ENCODE results near the gene KPNA4. TPM values are rescaled to one million over a fixed set of nuclear protein-coding genes. Genes with fewer than 3 reads are reported as not detected.

KPNA4 gene
- total RNA-seq, 1 donor from 2014 or later, result 60.5 TPM

DNA sequence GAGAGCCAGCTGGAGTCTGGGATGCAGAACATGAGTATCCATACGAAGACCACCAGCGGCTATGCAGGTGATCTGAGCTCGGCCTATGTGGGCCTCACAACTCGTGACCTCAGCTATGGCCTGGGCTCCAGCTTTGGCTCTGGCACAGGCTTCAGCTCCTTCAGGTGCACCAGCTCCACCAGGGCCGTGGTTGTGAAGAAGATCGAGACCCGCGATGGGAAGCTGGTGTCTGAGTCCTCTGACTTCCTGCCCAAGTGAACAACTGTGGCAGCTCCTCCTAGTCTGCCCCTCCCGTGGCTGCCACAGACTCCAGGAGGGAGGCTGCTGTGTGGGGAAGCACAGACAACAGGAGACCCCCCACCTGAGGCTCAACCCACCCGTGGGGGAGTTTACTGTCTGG, 3.6 kb upstream of the KPNA4 start:
- DNase-seq (ENCODE audit: extremely low spot score, unreplicated experiment), result no peak
- peaks cover 16% of the 10 kb centered on the region for H3K4me1 Mint-ChIP-seq (ENCODE audit: unreplicated experiment)
- TF ChIP-seq, protein P1, sequence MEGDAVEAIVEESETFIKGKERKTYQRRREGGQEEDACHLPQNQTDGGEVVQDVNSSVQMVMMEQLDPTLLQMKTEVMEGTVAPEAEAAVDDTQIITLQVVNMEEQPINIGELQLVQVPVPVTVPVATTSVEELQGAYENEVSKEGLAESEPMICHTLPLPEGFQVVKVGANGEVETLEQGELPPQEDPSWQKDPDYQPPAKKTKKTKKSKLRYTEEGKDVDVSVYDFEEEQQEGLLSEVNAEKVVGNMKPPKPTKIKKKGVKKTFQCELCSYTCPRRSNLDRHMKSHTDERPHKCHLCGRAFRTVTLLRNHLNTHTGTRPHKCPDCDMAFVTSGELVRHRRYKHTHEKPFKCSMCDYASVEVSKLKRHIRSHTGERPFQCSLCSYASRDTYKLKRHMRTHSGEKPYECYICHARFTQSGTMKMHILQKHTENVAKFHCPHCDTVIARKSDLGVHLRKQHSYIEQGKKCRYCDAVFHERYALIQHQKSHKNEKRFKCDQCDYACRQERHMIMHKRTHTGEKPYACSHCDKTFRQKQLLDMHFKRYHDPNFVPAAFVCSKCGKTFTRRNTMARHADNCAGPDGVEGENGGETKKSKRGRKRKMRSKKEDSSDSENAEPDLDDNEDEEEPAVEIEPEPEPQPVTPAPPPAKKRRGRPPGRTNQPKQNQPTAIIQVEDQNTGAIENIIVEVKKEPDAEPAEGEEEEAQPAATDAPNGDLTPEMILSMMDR (conservative IDR thresholded peaks at IDR 0.05), result no peak
- H3K9me3 Mint-ChIP-seq, result no peaks in the 10 kb centered on the region
- no peak overlapping the region for H3K27ac Mint-ChIP-seq
- H3K27me3 Mint-ChIP-seq, result no peaks in the 10 kb centered on the region
- H3K36me3 Mint-ChIP-seq, result peaks cover 7% of the 10 kb centered on the region
- no peak overlapping the region for H3K4me3 Mint-ChIP-seq

DNA sequence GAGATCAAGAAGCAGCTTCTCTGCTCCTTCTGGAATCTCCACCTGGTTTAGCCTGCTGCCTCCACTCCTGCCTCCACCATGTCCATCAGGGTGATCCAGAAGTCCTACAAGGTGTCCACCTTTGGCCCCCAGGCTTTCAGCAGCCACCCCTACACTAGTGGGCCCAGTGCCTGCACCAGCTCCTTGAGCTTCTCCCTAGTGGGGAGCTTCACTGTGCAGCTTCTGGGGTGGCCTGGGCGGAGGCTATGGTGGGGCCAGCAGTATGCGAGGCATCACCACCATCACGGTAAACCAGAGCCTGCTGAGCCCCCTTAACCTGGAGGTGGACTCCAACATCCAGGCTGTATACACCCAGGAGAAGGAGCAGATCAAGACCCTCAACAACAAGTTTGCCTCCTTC, 2.4 kb upstream of the KPNA4 start:
- Mint-ChIP-seq H3K27me3 (no peaks in the 10 kb centered on the region), H3K36me3 (peaks cover 7% of the 10 kb centered on the region), H3K4me1 (ENCODE audit: unreplicated experiment) (peaks cover 23% of the 10 kb centered on the region), H3K9me3 (no peaks in the 10 kb centered on the region), H3K4me3 (no peak overlapping the region), H3K27ac (no peak overlapping the region)
- no peak for DNase-seq (ENCODE audit: extremely low spot score, unreplicated experiment)
- TF ChIP-seq, protein P1 (conservative IDR thresholded peaks at IDR 0.05), result no peak

GRCh38 chr3:160566499-160566898, 1.1 kb upstream of the KPNA4 start:
- TF ChIP-seq, protein P1 (conservative IDR thresholded peaks at IDR 0.05), result no peak
- no peaks in the 10 kb centered on the region for H3K27me3 Mint-ChIP-seq
- H3K36me3 Mint-ChIP-seq, result peaks cover 17% of the 10 kb centered on the region
- DNase-seq (ENCODE audit: extremely low spot score, unreplicated experiment), result no peak
- peaks cover 26% of the 10 kb centered on the region for H3K4me1 Mint-ChIP-seq (ENCODE audit: unreplicated experiment)
- H3K9me3 Mint-ChIP-seq, result no peaks in the 10 kb centered on the region
- H3K4me3 Mint-ChIP-seq, result peak overlapping the region; percentile 99
- peak overlapping the region; percentile 98 for H3K27ac Mint-ChIP-seq

DNA sequence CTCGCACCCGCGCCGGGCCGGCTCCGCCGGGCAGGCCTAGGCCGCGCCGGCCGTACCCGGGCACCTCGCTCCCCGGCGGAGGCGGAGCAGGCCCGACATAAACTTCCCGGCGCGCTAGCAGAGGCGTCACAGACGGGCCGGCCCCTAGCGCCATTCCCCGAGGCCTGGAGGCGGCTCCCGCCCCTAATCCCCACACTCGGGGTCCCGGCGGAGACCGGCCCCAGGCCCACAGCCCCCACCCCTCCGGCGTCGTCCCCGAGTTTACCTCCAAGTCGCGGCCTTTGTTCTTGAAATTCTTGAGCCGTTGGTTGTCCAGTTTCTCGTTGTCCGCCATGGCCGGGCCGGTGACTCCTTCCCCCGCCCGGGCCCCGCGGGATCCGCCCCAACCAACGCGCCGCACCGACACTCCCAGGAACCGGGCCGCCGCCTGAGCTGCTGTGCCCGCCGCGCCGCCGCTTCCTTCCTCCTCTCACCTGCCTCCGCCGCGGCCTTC, 376 bp downstream of the KPNA4 start:
- Mint-ChIP-seq H3K4me3 (peak overlapping the region; percentile 99), H3K4me1 (ENCODE audit: unreplicated experiment) (peaks cover 33% of the 10 kb centered on the region), H3K27me3 (no peaks in the 10 kb centered on the region), H3K36me3 (peaks cover 25% of the 10 kb centered on the region), H3K9me3 (no peaks in the 10 kb centered on the region), H3K27ac (peak overlapping the region; percentile 98)
- TF ChIP-seq, protein P1 (conservative IDR thresholded peaks at IDR 0.05), result no peak
- peak; percentile 83 for DNase-seq (ENCODE audit: extremely low spot score, unreplicated experiment)

- Mint-ChIP-seq H3K27ac (peak overlapping the region; percentile 97), H3K4me3 (peak overlapping the region; percentile 97), H3K9me3 (no peaks in the 10 kb centered on the region), H3K36me3 (peaks cover 25% of the 10 kb centered on the region), H3K4me1 (ENCODE audit: unreplicated experiment) (peaks cover 33% of the 10 kb centered on the region), H3K27me3 (no peaks in the 10 kb centered on the region)
- TF ChIP-seq, protein P1 (conservative IDR thresholded peaks at IDR 0.05), result no peak
- DNase-seq (ENCODE audit: extremely low spot score, unreplicated experiment), result no peak
These were observed 986 bp downstream of the KPNA4 start for GRCh38 chr3:160564258-160564911.
